ENCODE results near the gene COMTD1. TPM values are rescaled to one million over a fixed set of nuclear protein-coding genes. Genes with fewer than 3 reads are reported as not detected.
A peak's percentile ranks its signal among the peaks of the same experiment; 100 is the strongest.

Gene COMTD1
- 10 to 100 TPM; 81.7 to 82.4 TPM for total RNA-seq
- long read RNA-seq, transcript COMTD1-201 (7 exons, 976 nt): major isoform, 48 of 66 reads
- long read RNA-seq, partial matches to known transcripts: 11 of 66 reads
- long read RNA-seq, other reads (novel, unspliced or antisense): 3 of 66 reads

GRCh38 chr10:75235375-75236177, at the start of gene COMTD1:
TSS of gene COMTD1 (minus strand) at chr10:75235957. CDS start at chr10:75235928, 29 bp downstream.
- ATAC-seq (peak; percentile 65), DNase-seq (peak; percentile 95)
- intact Hi-C loops (cut with DNase I, micrococcal nuclease): loop anchor here in 1 of 2 donors (5.0 to 10.0 kb wide), 2 partner anchors 51 to 123 kb away; partner anchors contain the start of gene SAMD8

DNA sequence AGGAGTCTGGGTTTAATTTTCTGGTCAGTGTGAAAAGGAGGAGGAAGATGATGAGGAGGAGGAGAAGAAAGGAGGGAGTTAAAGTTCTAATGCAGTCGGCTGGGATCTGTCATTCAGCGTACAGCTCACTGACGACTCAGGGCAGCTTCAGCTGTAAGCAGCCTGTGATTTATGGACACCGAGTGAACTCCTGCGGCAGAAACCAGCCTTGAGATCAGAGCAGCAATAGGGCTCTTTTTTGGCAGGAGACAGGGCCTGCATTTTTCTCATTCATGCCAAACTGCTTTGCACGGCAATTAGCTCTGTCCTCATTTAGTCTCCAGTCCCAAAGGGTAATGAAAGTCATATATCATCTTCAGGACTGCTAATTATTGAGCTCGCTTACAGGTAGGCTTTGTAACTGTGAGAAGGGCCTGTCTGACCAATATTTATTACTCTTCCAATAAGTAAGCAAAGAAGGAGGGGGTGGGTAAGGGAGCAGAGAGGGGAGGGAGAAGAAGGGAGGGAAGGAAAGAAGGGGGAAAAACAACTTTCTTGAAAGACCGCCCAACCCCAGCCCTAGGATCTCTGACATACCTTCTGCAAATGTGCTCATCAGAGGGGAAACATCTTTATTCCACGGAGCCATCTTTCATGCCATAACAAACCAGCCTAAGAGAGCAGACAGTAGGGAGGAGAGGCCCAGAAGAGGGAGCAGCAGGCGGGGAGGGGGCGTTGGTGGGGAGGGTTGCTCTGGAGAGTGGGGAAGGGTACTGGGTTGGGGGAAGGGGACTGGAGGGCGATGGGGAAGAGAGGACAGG, 48.1 kb upstream of the COMTD1 start:
- ATAC-seq (no peak), DNase-seq (no peak)
- intact Hi-C loops (cut with DNase I, micrococcal nuclease): no loop called here

DNA sequence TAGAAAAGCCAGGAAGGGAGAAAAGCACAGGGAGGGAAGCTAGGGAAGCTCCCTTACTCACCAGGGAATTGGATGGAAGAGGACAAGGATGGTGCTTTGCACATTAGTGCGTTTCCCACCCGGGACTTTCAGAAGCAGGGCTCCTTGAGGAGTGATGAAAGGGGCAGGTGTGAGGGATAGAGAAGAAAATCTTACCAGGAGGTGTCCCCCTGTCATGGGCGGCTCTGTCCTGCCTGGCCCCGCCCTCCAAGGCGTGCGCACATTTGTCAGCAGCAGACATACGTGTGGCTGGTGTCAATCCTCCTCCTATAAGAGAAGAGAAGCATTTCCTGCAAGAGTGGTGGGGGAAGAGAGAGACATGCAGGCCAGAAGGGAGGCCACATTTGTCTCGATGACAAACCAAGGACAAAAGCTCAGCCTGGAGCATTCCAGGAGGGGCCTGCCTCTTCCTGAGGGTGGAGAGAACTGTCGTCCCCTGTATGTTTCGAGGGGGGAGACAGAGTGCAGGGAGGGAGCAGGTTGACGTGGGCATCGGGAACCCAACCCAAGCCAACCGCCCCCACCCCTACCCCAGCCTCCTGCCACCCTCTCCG, 47.4 kb upstream of the COMTD1 start:
- intact Hi-C loops (cut with DNase I, micrococcal nuclease): no loop called here
- DNase-seq (no peak), ATAC-seq (no peak)

DNA sequence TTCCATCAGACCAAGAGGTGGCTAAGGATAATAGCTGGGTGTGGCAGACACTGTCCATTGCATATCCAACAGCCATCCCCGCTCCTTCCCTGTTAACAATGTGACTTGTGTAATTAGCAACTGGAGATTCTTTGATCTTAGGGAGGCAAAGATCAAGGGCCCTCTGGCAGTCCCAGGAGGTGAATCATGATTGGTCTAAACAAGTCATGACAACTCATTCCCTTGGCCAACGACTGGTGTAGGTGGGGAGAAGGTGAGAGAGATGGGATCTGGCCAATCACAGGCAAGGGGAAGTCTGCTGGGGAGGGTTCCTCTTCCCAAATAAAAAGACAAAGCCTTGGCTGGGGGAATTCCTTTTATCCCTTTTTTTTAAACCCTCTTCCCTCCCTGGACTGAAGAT, 46.2 kb upstream of the COMTD1 start:
- intact Hi-C loops (cut with DNase I, micrococcal nuclease): no loop called here
- ATAC-seq (peak; percentile 89), DNase-seq (no peak)

DNA sequence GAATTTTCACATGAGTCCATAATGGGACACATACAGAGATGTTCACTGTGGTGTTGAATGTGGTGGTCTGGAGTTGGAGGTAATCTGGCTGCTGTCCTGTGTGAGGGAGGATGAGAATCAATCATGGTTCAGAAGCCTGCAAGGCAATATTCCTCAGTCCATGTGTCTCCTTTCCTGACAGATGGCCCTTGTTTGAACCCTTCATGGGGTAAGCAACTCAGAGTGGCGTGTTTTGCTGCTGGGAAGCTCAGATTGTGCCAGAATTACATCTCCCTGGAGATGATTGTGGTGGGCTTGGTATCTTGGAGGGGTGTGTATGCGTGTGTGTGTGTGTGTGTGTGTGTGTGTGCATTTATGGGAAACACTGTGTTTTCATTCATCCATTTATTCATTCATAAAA, 44.5 kb upstream of the COMTD1 start:
- intact Hi-C loops (cut with DNase I, micrococcal nuclease): no loop called here
- no peak for ATAC-seq
- no peak for DNase-seq

DNA sequence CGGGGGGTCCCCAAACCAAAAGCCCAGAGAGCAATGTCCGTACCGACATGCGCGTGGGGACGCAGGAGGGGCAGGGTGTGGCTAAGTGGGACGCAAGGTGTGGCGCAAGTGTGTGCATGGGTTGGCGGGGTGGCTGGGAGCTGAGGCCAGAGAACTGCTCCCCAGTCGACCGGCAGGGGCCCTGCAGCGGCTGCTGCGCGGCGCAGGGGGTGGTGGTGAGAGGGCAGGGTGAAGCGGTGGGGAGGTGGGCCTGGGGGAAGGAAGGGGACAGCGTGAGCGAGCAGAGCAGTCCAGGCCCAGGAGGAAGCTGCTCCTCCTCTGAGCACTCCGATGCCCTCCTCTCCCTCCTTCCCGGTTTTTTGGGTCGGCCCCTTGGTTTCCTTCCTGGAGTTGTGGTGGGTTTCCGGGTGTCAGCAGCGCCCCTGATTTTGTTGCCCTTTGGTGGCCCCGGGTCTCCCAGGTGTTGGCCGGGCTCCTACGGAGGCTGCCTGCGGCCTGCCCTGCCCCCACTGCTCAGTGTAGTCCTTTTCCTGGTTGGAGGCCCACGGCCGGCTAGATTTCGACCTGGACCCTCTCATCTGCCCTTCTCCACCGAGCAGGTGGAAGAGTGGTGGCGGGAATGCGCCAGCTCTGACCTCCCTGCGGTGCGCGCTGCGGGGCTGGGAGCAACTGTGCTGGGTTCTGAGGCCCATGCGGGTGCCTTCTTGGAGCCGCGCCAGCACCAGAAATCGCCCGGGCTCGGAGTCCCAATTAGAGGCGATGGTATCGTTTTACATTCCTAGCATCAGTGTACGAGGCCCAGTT, 40.5 kb upstream of the COMTD1 start:
- intact Hi-C loops (cut with DNase I, micrococcal nuclease): no loop called here
- peak; percentile 62 to 67 for DNase-seq
- ATAC-seq: peak; percentile 92

- DNase-seq (no peak), ATAC-seq (no peak)
- intact Hi-C loops (cut with DNase I, micrococcal nuclease): no loop called here
These were observed 37.1 kb upstream of the COMTD1 start for GRCh38 chr10:75272896-75273295.

DNA sequence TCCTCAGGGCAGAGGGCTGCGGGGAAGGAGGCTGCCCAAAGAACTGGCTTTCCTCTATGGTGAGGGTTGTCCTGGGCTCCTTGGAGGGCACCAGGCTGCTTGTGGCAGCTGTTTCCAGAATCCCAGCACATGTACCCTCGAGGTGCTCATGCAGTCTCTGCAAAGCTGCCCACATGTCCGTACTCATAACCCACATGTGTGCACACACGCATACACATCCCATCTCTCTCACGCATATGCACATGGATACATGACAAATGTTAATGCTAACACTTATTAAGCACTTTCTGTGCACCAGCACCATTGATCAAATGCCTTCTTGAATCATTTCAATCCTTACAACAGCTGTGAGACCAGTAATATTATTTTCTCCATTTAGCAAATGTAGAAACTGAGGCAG, 36.3 kb upstream of the COMTD1 start:
- ATAC-seq (no peak), DNase-seq (no peak)
- intact Hi-C loops (cut with DNase I, micrococcal nuclease): no loop called here

DNA sequence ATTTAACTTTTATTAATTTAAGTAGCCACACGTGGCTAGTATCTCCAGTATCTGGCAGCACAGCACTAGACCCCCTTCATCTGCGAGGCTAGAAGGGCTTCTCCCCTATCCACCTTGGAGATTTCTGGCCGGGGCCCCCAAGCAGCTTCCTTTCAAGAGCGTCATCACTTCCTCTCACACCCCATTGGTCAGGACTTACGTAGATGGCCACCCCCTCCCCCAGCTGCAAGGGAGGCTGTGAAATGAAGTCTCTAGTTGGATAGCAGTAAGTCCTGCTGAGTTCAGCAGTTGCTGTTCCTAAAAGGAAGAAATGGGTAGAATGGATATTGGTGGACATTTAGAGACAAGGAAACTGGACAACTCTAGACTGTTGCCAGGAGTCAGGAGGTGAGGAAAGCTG, 33.8 kb upstream of the COMTD1 start:
- intact Hi-C loops (cut with DNase I, micrococcal nuclease): no loop called here
- DNase-seq: no peak
- no peak for ATAC-seq

GRCh38 chr10:75266945-75267344, 31.2 kb upstream of the COMTD1 start:
- no peak for DNase-seq
- no peak for ATAC-seq
- intact Hi-C loops (cut with DNase I, micrococcal nuclease): no loop called here

GRCh38 chr10:75265856-75266255, 30.1 kb upstream of the COMTD1 start:
- intact Hi-C loops (cut with DNase I, micrococcal nuclease): no loop called here
- DNase-seq: no peak
- ATAC-seq: no peak

- no peak for DNase-seq
- intact Hi-C loops (cut with DNase I, micrococcal nuclease): no loop called here
- ATAC-seq: peak; percentile 21
These were observed 28.0 kb upstream of the COMTD1 start for GRCh38 chr10:75263806-75264205.

DNA sequence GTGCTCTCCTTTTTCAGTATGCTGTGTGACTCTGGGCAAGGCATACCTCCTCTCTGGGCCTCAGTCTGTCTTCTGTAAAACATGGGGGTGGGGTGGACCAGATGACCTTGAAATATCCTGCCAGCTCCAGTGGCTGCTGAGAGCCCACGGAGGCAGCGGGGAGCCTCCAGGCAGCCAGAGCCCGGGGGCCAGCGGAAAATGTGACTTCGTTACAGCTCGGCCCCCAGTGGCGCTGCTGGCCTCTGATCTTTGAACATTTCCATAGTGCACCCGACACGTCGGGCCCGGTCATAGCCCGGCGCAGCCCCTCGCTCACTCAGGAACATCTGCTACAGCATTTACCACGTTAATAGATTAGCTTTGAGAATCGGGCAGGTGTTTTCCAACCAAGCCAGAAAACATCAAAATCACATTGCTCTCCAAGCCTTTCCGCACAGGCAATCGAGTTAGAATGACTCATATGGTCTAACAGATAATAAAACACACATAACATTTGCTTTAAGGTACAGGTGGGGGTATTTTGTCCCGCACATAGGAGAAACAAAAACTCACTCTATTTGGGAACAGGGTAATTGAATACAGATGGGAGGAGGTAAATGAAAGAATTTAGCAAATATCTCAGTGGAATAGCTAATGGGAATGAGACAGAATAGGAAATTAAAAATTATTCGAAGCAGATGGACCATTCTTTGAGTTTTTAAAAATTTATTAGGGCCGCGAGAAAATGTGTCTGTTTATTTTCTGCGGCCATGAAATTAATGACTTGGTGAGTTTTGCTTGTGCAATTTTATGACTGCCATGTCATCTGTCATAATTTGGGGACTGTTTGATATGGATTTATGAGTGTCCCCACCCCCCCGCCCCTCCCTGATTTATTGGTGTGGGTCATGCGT, 26.3 kb upstream of the COMTD1 start:
- DNase-seq (no peak), ATAC-seq (peak; percentile 54)
- intact Hi-C loops (cut with DNase I, micrococcal nuclease): no loop called here

- ATAC-seq (no peak), DNase-seq (no peak)
- intact Hi-C loops (cut with DNase I, micrococcal nuclease): no loop called here
These were observed 25.2 kb upstream of the COMTD1 start for GRCh38 chr10:75260990-75261389.

DNA sequence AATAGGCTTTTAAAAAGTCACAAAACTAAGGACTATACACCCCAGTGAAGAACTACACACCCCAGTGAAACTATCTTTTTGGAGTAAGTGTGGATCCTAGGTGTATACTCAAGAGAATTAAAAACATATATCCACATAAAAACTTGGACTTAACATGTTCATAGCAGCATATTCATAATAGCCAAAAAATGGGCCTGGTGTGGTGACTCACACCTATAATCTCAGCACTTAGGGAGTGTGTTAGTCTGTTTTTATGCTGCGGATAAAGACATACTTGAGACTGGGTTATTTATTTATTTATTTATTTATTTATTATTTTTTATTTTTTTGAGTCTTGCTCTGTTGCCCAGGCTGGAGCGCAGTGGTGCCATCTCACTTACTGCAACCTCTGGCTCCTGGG, 19.0 kb upstream of the COMTD1 start:
- DNase-seq (no peak), ATAC-seq (no peak)
- intact Hi-C loops (cut with DNase I, micrococcal nuclease): no loop called here

GRCh38 chr10:75253281-75254220, 17.8 kb upstream of the COMTD1 start:
- ATAC-seq (no peak), DNase-seq (no peak)
- intact Hi-C loops (cut with DNase I, micrococcal nuclease): no loop called here

DNA sequence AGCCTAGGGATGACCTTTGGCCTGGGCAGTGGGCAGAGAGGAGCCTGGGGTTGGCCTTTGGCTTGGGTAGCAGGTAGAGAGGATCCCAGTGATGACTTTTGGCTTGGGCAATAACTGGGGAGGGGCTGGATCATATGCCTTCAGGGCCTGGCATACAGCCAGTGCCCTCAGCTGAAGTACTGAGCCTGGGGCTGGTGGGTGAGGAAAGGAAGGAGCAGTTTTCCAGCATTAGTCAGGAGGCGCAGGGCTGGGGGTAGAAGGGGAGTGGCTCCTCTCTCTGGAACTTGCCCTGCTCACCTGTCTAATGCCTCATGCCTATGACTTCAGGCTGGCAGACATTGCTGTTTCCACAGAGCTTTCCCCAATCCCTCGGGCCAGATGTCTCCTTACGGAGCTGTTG, 15.2 kb upstream of the COMTD1 start:
- DNase-seq: no peak
- intact Hi-C loops (cut with DNase I, micrococcal nuclease): no loop called here

More for the DNA sequence above, 15.2 kb upstream of the COMTD1 start:
- ATAC-seq: peak; percentile 71

Measured in left colon (tissue), 2 donors.